ENCODE measurements around the gene PCDHGC3. TPM values are rescaled to one million over a fixed set of nuclear protein-coding genes. Genes with fewer than 3 reads are reported as not detected.
A peak's percentile ranks its signal among the peaks of the same experiment; 100 is the strongest.

PCDHGC3 gene
- total RNA-seq, 1 donor from 2014 or later = 41.9 TPM

DNA sequence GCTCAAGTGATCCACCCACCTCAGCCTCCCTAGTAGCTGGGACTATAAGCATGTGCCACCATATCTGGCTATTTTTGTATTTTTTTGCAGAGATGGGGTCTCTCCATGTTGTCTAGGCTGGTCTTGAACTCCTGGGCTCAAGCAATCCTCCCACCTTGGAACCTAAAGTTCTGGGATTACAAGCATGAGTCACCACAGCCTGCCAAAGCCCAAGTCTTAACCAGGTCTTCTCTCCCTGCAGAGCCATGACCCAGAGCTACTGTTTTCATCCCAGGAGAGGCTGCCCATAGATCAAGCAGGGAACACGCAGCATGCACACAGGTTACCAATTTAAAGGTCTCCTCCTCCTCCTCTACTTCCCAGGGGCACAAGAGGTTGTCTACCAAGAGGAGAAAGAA is 42.9 kb downstream of the PCDHGC3 start:
- no peak overlapping the region for H3K4me3 ChIP-seq (ENCODE audit: low read depth, low read length)
- no peaks in the 10 kb centered on the region for H3K36me3 ChIP-seq (ENCODE audit: control insufficient read depth, insufficient read depth, low read length)
- no peak for DNase-seq (ENCODE audit: low read depth)
- TF ChIP-seq, protein P1, sequence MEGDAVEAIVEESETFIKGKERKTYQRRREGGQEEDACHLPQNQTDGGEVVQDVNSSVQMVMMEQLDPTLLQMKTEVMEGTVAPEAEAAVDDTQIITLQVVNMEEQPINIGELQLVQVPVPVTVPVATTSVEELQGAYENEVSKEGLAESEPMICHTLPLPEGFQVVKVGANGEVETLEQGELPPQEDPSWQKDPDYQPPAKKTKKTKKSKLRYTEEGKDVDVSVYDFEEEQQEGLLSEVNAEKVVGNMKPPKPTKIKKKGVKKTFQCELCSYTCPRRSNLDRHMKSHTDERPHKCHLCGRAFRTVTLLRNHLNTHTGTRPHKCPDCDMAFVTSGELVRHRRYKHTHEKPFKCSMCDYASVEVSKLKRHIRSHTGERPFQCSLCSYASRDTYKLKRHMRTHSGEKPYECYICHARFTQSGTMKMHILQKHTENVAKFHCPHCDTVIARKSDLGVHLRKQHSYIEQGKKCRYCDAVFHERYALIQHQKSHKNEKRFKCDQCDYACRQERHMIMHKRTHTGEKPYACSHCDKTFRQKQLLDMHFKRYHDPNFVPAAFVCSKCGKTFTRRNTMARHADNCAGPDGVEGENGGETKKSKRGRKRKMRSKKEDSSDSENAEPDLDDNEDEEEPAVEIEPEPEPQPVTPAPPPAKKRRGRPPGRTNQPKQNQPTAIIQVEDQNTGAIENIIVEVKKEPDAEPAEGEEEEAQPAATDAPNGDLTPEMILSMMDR (IDR thresholded peaks at IDR 0.05; ENCODE audit: insufficient read depth, low read length, poor library complexity, severe bottlenecking) = no peak
- H3K27me3 ChIP-seq (ENCODE audit: control insufficient read depth, insufficient read depth, low read length) = no peaks in the 10 kb centered on the region

DNA sequence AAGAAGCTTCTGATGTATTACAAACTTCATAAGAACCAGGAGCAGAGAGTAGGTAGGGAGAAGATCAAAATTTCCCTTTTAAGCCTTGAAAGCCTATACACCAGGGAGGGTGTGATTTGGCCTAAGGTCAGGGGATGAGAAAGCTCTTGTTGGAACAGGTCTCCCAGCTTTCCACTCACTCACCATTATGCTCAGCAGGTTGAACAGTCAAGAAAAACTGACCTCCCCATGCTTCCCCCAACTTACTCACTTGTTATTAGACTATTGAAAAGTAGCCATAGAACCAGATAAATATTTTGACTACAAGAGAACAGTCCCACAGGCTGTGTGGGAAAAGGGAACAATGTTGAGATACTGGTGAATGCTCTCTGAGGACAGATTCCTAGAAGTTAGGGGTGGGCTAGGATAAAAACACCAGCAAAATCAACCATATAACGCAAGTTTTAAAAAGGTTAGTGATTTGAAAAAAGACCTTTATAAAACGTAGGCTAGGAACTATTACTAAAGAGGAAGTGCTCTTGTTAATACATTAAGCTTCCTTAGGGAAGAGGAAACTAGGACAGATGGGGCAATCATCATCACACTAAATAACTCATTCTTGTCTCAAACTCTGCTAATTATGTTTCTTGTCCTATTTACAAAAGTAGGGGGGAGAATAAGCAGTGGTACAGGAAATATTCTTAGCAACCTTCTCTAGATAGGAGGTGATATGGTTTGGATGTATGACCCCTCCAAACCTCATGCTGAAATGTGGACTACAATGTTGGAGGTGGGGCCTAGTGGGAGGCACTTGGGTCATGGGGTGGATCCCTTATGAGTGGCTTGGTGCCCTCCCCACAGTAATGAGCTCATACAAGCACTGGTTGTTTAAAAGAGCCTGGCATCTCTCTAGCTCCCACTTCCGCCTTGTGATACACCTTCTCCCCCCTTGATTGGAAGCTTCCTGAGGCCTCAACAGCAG is 44.1 kb downstream of the PCDHGC3 start:
- no peak overlapping the region for H3K4me3 ChIP-seq (ENCODE audit: low read depth, low read length)
- TF ChIP-seq, protein P1 (IDR thresholded peaks at IDR 0.05; ENCODE audit: insufficient read depth, low read length, poor library complexity, severe bottlenecking) = no peak
- H3K27me3 ChIP-seq (ENCODE audit: control insufficient read depth, insufficient read depth, low read length) = no peaks in the 10 kb centered on the region
- H3K36me3 ChIP-seq (ENCODE audit: control insufficient read depth, insufficient read depth, low read length) = no peaks in the 10 kb centered on the region
- DNase-seq (ENCODE audit: low read depth) = no peak

DNA sequence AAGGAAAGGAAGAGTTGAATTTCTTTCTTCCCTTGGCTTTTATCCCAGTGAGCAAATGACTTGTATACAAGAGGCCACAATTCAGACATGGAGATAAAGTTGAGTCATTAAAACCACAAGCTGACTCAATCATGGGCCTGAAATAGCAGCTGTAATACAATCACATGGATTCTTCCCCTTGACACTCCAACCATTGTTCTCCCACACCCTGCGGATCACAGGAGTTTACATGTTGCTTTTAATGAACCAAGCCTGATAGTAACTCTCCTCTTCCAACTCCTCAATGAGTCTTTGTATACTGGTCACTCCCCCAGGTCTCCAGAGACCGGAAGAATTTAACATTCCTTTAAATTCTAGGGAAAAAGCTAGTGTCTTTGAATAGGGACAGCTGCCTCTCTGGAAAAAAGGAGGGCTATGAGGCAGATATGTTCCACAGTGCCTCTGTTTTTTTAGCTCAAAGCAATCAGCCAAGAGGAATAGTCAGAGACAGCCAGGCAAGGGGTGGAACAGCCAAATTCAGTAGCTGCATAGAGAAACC is 45.5 kb downstream of the PCDHGC3 start:
- Histone ChIP-seq H3K4me3 (ENCODE audit: low read depth, low read length) (no peak overlapping the region), H3K36me3 (ENCODE audit: control insufficient read depth, insufficient read depth, low read length) (no peaks in the 10 kb centered on the region), H3K27me3 (ENCODE audit: control insufficient read depth, insufficient read depth, low read length) (no peaks in the 10 kb centered on the region)
- DNase-seq (ENCODE audit: low read depth) = peak; percentile 99
- TF ChIP-seq, protein P1 (IDR thresholded peaks at IDR 0.05; ENCODE audit: insufficient read depth, low read length, poor library complexity, severe bottlenecking) = no peak

DNA sequence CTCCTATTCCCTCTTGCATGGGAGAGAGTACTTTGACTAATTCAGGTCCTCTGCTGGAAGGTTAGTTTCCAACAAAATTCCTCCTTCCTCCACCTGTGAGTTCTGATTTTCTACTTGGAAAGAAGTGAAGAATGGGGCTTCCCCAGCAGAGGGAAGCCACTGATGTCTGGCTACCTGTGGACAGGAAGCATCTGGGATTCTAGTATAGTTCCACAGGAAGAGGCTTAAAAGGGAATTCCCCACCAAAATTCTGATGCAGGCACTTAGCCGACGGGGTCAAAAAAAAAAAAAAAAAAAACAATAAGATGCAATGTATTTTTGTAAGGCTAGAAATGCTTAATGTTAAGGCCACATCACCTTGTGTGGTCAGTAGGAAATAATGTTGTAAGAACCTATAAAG is 46.5 kb downstream of the PCDHGC3 start:
- Histone ChIP-seq H3K36me3 (ENCODE audit: control insufficient read depth, insufficient read depth, low read length) (no peaks in the 10 kb centered on the region), H3K27me3 (ENCODE audit: control insufficient read depth, insufficient read depth, low read length) (no peaks in the 10 kb centered on the region), H3K4me3 (ENCODE audit: low read depth, low read length) (no peak overlapping the region)
- TF ChIP-seq, protein P1 (IDR thresholded peaks at IDR 0.05; ENCODE audit: insufficient read depth, low read length, poor library complexity, severe bottlenecking) = no peak
- no peak for DNase-seq (ENCODE audit: low read depth)

DNA sequence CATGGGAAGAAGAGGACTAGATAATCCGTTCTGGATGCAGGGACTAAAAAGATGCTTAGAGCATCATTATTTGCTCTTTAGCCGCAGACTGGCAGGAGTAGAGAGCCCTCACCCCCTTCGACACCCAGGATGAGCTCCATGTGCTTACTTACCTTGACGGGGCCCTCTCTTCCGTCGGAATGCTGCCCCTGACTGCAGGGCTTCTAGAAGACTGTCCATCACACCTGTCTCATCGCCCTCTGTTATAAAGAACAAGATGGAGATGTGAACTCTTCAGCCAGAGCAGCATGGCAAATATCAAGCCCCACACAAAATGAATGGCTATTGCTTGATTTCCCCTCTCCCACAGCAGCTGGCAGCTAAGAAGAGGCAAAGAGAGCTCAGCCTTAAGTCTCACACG is 48.2 kb downstream of the PCDHGC3 start:
- H3K27me3 ChIP-seq (ENCODE audit: control insufficient read depth, insufficient read depth, low read length) = no peaks in the 10 kb centered on the region
- no peaks in the 10 kb centered on the region for H3K36me3 ChIP-seq (ENCODE audit: control insufficient read depth, insufficient read depth, low read length)
- TF ChIP-seq, protein P1 (IDR thresholded peaks at IDR 0.05; ENCODE audit: insufficient read depth, low read length, poor library complexity, severe bottlenecking) = no peak
- H3K4me3 ChIP-seq (ENCODE audit: low read depth, low read length) = no peak overlapping the region
- no peak for DNase-seq (ENCODE audit: low read depth)

Measured in kidney epithelial cell (primary cell).